Measurements from ENCODE around the gene FIBCD1.

FIBCD1 gene

GRCh38 chr9:130937146-130938076, 1.6 kb downstream of the FIBCD1 start:
- in situ Hi-C loops (cut with MboI; ENCODE audit: low sequenced_read_pairs), result no loop called here

- in situ Hi-C loops (cut with MboI; ENCODE audit: low sequenced_read_pairs), result no loop called here
Measured at GRCh38 chr9:130936285-130937117, 2.5 kb downstream of the FIBCD1 start.

- in situ Hi-C loops (cut with MboI; ENCODE audit: low sequenced_read_pairs), result no loop called here
Measured at GRCh38 chr9:130935648-130936271, 3.3 kb downstream of the FIBCD1 start.

GRCh38 chr9:130934702-130935647, 4.1 kb downstream of the FIBCD1 start:
- in situ Hi-C loops (cut with MboI; ENCODE audit: low sequenced_read_pairs), result no loop called here

- in situ Hi-C loops (cut with MboI; ENCODE audit: low sequenced_read_pairs), result no loop called here
Measured at GRCh38 chr9:130934246-130934645, 4.8 kb downstream of the FIBCD1 start.

GRCh38 chr9:130933114-130934046, 5.7 kb downstream of the FIBCD1 start:
- in situ Hi-C loops (cut with MboI; ENCODE audit: low sequenced_read_pairs), result no loop called here

GRCh38 chr9:130932255-130933079, 6.6 kb downstream of the FIBCD1 start:
- in situ Hi-C loops (cut with MboI; ENCODE audit: low sequenced_read_pairs), result no loop called here

- in situ Hi-C loops (cut with MboI; ENCODE audit: low sequenced_read_pairs), result no loop called here
Measured at GRCh38 chr9:130931508-130932254, 7.4 kb downstream of the FIBCD1 start.

- in situ Hi-C loops (cut with MboI; ENCODE audit: low sequenced_read_pairs), result no loop called here
Measured at GRCh38 chr9:130930804-130931349, 8.2 kb downstream of the FIBCD1 start.

- in situ Hi-C loops (cut with MboI; ENCODE audit: low sequenced_read_pairs), result no loop called here
Measured at GRCh38 chr9:130930132-130930803, 8.8 kb downstream of the FIBCD1 start.

GRCh38 chr9:130929571-130930038, 9.4 kb downstream of the FIBCD1 start:
- in situ Hi-C loops (cut with MboI; ENCODE audit: low sequenced_read_pairs), result no loop called here

- in situ Hi-C loops (cut with MboI; ENCODE audit: low sequenced_read_pairs), result no loop called here
Measured at GRCh38 chr9:130927995-130928900, 10.8 kb downstream of the FIBCD1 start.

- in situ Hi-C loops (cut with MboI; ENCODE audit: low sequenced_read_pairs), result no loop called here
Measured at GRCh38 chr9:130927338-130927737, 11.7 kb downstream of the FIBCD1 start.

GRCh38 chr9:130925050-130925678, 13.9 kb downstream of the FIBCD1 start:
- in situ Hi-C loops (cut with MboI; ENCODE audit: low sequenced_read_pairs), result no loop called here

GRCh38 chr9:130924448-130924788, 14.6 kb downstream of the FIBCD1 start:
- in situ Hi-C loops (cut with MboI; ENCODE audit: low sequenced_read_pairs), result loop anchor here (25.0 kb wide), 1 partner anchor 112 kb away; no protein-coding TSS in a partner anchor
